Tibial nerve (tissue), 4 donors: ENCODE measurements around the gene SMARCAD1.

ENCODE experiments used
- CTCF ChIP-seq, 5 experiments: fragments of 200-600 bp in 3 of 5; fragments of 450-650 bp in 2 of 5; sonication (generic) in 3 of 5; IDR thresholded peaks; one replicate each; pipeline ENCODE4 v1.5.1; 2016 to 2019; ENCODE audit warnings: antibody characterized with exemption in 5 of 5, mild to moderate bottlenecking in 3 of 5, moderate library complexity in 2 of 5
- EP300 ChIP-seq, 2 donors: sonication (generic); formaldehyde crosslinking; IDR thresholded peaks; one replicate each; pipeline ENCODE4 v1.6.1; 2017; ENCODE audit warnings: antibody characterized with exemption in 2 of 2, mild to moderate bottlenecking in 1 of 2
- POLR2A ChIP-seq, 2 donors: fragments of 450-650 bp; IDR thresholded peaks; one replicate each; pipeline ENCODE4 v1.6.1; 2017; ENCODE audit warnings: antibody characterized with exemption in 2 of 2, mild to moderate bottlenecking in 2 of 2, moderate library complexity in 2 of 2

- TF ChIP-seq POLR2A (IDR thresholded peaks at IDR 0.05), result no peak
- no peak for TF ChIP-seq CTCF (IDR thresholded peaks at IDR 0.05)
- TF ChIP-seq EP300 (IDR thresholded peaks at IDR 0.05), result no peak
These were observed 48.8 kb upstream of the SMARCAD1 start for GRCh38 chr4:94158883-94159282.
